Upper lobe of left lung (tissue), 4 donors: Measurements from ENCODE around the gene PCBD1.

Experiments used
- EP300 ChIP-seq, 4 donors: sonication (generic); formaldehyde crosslinking; IDR thresholded peaks; one replicate each; pipeline ENCODE4 v1.5.1; 2017; ENCODE audit warnings: antibody characterized with exemption in 4 of 4, control low read depth in 2 of 4
- POLR2A ChIP-seq, 4 donors: fragments of 450-650 bp; IDR thresholded peaks; one replicate each; pipeline ENCODE4 v1.5.1; 2016 to 2017; ENCODE audit warnings: antibody characterized with exemption in 4 of 4, mild to moderate bottlenecking in 2 of 4
- POLR2AphosphoS5 ChIP-seq, 2 donors: sonication (generic); formaldehyde crosslinking; IDR thresholded peaks; one replicate each; pipeline ENCODE4 v1.5.1; 2017; ENCODE audit warnings: antibody characterized with exemption in 2 of 2

GRCh38 chr10:70901276-70901878 lies 13.0 kb upstream of the PCBD1 start:
- TF ChIP-seq POLR2A (IDR thresholded peaks at IDR 0.05) (no peak), POLR2AphosphoS5 (IDR thresholded peaks at IDR 0.05) (no peak), EP300 (IDR thresholded peaks at IDR 0.05) (no peak)
